Activated CD4-positive, alpha-beta T cell treated with anti-CD3 and anti-CD28 coated beads for 1 hour (primary cell): ENCODE results near the gene IRAK3.
"Not testable (repeated sequence)": the region's sequence is repeated elsewhere in the genome, so short reads cannot be mapped to it uniquely, and the experiment has no call there.

ENCODE experiments used
- DNase-seq: peaks from one replicate; pipeline ENCODE4 v3.0.0-alpha.2; 2020

The IRAK3 gene

DNA sequence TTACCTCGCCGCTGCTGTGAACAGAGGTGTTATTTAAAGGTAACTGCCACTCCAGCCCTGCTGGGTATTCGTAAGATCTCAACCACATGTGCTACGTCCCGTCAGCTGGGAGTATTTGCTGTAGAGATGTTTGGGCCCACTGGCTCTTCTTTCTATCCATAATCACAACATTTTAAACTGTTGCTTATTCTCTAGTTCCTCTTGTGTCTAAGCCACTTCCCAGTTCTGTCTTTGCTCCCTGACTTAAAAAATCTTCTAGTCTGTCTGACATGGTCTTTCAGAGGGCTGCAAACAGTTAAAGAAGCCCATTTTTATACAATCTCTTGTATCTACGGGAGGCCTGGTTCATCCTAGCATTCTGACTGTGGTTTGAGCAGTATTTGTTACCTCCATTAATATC lies 80.1 kb downstream of the IRAK3 start:
- no peak for DNase-seq

DNA sequence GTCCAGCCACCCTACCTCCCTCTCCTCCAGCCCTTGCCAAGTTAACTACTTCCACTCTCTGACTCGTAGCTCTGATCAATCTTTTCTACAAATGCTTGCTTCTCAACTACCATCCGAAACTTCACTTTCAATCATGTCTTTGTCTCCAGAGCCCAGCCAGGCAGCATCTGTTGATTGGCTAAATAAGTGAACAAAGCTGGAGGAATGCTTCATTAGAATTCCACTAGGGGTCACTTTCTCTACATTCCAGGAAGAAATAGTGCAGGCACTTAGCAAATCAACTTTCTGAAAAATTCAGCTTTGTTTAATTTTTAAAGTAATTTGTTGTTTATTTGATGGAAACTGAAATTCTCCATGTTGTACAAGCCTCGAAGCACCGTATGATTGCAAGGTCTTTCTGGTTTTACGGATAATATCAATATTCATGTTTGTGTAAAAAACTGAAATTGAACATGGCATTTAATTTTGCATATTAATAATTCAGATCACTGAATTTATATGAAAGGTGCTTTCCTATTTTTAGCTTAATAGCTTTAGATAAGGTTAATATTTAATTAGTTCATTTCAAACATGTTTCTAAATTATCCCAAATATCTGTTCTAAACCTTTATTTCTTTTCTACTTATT lies 80.9 kb downstream of the IRAK3 start:
- DNase-seq, result no peak

DNA sequence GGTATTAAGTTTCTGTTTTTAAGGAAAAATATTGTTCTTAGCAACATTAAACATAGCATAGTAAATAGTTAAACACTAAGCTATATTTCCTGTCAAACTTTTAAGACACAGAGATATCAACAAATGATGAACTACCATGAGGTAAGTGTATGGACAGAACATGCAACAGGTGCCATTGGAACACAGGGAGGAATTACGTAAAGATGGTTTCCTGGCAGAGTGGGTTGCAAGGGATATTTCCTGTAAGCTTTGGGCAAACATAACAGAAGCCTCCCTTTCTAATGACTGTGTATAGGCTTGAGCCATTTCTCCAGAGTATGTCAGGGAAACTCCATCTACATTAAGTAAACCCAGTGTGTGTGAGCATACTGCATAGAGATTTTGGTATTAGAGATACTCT lies 81.6 kb downstream of the IRAK3 start:
- DNase-seq, result no peak

DNA sequence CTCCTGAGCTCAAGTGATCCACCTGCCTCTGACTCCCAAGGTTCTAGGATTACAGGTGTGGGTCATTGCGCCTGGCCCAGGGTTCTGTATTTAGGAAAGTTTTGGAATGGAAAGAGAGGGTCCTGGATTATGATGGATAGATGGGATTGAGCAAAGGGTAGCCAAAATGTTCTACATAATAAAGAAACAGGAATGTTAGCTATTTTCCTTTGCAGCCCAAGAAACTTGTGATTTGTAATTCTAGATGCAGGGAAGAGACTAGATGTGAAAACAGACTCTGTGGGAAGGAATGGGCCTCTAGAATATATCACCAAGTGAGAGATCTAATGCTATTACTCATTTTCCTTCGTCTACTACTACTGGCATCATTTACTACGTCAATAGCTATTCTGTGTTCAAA lies 83.6 kb downstream of the IRAK3 start:
- DNase-seq, result no peak

DNA sequence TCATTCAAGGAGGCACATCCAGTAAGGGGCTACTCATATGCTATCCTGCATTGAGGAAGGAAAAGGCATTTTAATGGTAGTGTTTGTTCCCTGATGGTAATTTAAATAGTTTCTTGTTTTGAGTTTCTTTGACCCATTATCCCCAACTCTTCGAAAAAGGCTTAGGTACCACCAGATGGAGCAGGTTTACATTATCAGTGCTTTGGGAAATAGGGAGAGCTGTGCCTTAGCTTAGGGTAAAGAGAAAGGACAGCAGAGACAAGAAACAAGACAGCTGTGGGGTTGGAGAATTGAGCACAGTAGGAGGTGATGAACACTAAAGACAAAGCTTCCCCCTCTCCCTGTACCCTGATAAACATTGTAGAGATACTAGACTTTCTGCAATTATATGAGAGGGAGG lies 84.1 kb downstream of the IRAK3 start:
- no peak for DNase-seq

DNA sequence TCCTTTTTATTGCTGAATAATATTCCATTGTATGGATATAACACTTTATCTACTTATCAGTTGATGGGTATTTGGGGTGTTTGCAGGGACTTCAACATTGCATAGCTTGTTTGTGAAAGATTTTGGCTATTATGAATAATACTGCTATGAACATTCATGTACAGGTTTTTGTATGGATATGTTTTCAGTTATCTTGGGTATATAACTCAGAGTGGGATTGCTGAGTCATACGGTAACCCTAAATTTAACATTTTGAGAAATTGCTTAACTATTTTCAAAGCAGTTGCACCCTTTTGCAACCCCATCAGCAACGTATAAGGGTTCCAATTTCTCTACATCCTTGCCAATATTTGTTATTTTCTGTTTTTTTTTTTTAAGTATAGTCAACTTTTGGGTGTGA lies 86.0 kb downstream of the IRAK3 start:
- DNase-seq, result no peak

DNA sequence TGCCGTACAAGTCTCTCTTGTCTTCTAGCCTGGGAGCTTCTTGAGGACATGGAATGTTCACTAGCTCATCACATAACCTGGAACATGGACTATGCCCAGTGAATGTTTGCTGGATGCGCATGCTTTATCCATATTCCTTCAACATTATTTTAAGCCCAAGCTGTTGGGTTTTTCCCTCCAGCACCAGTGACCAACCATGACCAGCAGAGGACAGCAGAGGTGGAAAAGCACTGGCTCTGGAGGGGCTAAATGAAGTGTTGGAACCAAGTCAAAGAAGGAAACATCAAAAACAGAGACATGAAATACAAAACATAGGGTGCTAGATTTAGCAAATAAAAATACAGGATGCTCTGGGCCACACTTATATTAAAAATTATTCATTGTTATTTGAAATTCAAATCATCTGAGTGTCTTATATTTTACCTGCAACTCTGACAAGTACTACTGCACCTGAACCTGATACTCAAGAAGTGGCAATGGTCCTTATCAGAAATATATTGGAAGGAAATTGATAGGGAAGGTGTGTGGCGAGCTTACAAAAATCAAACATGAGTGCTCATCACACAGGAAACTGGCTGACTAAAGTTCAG lies 90.2 kb downstream of the IRAK3 start:
- DNase-seq, result peak; percentile 31

DNA sequence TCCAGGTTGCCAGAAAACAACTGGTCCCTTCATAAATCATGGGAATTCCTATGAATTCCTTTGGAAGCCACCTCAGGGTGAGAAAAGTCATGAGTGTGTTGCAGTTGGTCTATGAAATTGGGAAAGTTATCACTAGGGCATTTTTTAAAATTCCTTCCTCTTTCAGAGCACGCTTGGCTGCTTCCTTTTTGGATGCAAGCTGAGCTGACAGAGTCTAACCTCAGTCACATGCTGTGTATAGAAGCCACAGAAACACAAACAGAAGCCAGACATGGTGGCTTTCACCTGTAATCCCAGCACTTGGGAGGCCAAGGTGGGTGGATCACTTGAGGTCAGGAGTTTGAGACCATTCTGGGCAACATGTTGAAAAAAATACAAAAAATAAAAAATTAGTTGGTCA lies 91.5 kb downstream of the IRAK3 start:
- no peak for DNase-seq

DNA sequence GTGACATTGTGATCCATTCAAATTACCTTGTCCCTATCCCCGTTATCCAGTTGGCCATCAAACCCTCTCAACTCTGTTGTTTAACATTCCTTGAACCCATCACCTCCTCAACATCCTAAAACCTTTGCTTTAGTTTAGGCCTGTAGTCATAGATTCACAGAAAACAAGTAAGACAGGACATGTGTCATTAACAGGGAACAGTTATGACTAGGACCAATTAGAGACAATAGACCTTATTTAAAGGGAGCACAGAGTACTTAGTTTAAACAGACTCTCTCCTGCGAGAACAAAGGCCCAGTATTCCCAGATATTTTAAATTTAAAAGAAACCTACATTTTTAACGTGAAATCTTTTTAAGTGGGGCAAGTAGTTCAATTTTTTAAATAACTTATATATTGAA lies 93.2 kb downstream of the IRAK3 start:
- no peak for DNase-seq

DNA sequence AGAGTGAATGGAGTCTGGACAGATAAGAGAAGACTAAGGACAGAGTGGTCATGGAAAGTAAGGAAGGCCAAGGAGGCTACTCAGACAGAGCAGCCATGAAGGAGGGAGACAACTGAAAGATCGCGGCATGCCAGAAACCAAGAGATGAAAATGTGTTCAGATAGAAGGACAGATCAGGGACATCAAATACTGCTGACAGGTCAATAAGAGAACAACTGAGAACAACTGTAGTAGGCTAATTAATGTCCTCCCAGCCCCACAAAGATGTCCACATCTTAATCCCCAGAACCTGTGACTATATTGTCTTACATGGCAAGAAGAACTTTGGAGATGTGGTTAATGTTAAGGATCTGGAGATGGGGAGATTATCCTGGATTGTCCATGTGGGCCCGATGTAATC lies 98.3 kb downstream of the IRAK3 start:
- no peak for DNase-seq

DNA sequence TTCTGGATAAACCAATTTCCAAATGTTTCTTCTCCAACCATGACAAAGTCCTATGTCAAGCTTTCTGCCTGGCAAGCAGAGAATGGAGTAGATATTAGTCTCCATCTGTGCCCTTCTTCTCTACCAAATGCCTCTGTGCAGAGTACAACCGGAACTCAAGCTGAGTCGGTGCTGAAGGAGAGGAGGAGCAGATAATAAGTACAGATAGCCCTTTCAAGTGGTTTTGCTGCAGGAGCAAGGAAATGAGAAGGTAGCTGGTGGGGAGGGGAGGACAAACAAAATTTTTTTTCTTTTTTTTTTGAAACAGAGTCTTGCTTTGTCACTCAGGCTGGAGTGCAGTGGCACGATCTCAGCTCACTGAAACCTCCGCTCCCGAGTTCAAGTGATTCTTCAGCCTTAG lies 99.1 kb downstream of the IRAK3 start:
- peak; percentile 29 for DNase-seq

DNA sequence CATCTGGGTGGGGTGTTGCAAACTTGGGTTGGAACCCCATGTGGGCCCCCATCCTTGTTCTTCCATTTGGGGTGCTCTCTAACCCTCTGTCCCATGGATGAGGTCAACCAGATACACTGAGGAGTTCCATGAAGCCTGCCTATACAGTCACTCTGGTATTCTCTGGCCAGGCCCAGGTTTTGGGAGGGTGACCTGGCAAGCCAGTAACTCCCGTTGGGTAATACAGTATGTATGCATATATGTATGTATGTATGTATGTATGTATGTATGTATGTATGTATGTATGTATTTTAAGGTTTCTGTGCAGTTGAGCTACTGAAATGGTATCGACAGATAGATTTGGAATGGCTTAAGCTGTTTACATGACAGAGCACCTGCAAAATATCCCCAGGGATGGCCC lies 100.5 kb downstream of the IRAK3 start:
- no peak for DNase-seq

DNA sequence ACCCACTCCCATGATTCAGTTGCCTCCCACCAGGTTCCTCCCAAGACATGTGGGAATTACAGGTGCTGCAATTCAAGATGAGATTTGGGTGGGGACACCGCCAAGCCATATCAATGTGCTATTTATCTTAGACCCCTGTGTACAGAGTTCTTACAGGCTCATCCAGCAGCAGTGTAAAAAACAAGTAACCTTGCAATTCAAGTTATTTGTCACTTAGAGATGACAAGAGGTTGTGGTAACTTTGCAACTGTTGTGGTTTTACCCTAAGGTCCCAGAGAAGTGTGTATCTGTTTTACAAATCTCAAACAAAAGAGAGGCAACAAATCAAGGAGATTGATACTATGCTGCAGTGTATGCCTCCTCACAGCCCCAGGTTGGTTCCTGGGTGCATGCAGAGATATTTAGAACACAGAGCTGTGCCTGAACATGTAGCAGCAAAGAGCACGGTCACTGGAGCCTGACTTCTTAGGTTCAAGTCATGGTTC lies 101.7 kb downstream of the IRAK3 start:
- no peak for DNase-seq

DNA sequence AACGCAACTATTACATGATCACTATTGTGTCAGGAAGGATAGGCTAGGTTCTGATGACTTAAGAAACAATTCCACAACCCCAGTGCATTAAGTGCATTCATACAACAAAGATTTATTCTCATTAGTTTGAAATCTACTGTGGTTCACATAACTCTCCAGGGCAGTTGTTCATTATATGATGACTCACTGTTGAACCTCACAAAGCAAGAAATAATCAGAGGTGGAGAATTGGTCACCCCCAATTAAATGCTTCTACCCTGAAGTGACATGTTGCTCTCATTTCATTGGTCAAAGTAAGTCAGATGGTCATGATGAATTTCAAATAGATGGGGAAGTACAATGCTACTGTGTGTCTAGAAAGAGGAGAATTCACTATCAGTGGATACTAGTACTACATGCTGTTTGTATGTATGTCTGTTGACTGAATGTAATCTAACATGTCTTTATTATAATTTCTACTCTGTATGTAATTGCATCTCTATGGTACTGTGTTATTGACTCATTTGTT lies 107.2 kb downstream of the IRAK3 start:
- no peak for DNase-seq

DNA sequence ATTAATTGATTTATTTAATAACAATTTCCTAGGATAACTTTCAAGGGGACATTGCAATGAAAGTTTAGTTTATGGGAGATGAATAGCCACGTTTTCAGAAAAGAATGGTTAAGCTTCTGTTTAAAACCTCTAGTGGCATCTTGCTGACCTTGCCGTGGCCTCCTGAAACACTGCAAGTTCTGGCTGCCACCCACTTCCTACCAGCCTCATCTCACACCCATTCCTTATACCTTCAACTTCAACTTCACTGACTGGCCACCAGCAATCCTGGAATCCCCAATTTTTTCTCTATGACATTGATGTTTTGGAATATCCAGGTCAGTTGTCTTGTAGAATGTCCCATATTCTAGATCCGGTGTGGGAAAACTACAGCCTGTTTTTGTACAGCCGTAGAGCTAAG lies 108.1 kb downstream of the IRAK3 start:
- no peak for DNase-seq

DNA sequence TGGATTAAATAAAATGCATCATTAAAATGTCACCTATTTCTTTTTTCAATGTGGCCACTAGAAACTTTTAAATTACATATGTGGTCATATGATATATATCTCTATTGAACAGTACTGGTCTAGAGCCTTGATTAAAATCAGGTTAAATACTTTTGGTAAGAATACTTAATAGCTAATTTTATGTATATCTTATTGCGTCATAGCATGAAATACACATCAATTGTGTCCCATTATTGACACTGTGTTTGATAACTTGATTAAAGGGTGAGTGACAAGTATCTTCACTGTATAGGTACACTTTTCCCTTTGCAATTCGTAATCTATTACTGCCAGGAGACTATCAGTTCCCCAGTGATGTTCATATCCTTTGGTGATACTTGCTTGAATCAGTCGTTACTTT lies 108.9 kb downstream of the IRAK3 start:
- no peak for DNase-seq

DNA sequence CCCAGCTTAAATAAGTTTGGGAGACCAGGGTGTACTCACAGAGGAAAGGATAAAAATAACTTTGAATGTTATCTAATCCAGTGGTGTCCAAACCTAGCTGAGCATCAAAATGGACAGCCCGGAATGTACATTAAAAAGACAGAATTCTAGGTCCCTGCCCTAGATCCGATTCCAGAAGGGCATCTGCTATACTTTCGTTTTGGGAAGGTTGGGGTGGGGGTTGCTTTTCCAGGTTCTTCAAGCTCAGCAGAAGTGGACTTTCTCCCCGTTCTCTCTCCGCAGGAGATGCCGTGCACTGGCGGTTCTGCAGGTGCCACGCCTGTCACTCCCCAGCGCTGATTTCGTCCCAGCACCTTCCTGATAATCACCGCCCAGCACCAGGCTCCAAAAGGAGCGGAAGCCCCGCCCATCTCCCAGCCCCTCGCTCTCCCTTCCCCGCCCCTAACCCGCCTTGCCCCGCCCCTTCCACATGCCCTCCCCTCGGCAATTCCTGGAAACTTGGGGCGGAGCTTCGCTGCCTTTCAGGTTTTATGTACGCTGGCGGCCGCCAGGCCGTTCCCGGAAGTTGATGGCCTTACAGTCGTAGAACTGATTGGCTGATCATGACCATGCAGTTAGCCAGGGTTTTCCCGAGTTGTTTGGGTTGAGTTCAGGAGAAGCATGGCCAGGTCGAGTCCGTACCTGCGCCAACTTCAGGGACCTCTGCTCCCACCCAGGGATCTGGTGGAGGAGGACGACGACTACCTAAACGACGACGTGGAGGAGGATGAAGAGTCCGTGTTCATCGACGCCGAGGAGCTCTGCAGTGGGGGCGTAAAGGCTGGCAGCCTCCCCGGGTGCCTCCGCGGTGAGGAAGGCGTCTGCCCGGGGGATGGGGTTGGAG lies 113.2 kb downstream of the IRAK3 start, which contains the start of gene HELB:
Gene HELB, plus strand, starts transcription at position 550 of the 883 bp plus-strand sequence. Its CDS starts 111 bp downstream, at position 661.
- DNase-seq, result peak; percentile 93

DNA sequence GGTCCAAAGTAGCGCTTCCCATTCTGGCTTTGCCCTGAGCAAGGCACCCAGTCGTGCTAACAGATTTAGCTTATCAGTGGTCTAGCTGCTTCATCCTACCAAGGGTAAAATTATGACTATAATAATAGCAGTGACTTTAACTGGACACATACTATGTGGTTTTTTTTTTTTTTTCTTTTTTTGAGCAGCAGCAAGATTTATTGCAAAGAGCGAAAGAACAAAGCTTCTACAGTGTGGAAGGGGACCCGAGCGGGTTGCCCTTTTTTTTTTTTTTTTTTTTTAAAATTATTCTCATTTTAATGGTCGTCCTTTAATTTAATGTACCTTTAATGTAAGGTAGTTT lies 113.8 kb downstream of the IRAK3 start:
- no peak for DNase-seq

DNA sequence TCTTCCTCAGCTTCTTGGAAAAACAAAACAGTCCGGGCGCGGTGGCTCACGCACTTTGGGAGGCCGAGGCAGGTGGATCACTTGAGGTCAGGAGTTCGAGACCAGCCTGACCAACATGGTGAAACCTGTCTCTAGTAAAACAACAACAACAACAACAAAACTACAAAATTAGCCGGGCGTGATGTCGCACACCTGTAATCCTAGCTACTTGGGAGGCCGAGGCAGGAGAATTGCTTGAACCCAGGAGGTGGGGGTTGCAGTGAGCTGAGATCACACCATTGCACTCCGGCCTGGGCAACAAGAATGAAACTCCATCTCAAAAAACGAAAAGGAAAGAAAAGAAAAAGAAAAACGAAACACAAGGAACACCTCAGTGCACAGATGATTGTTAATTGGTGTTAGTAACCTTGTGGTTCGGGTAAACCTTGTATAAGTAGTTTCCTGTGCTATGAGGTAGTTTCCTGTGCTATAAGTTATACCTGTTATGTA lies 114.3 kb downstream of the IRAK3 start:
- DNase-seq, result not testable (repeated sequence)
